ENCODE results near the gene APOBEC3F. TPM values are rescaled to one million over a fixed set of nuclear protein-coding genes. Genes with fewer than 3 reads are reported as not detected.

Gene APOBEC3F
- total RNA-seq, 1 experiment from 2014 or later, result 6.3 TPM

DNA sequence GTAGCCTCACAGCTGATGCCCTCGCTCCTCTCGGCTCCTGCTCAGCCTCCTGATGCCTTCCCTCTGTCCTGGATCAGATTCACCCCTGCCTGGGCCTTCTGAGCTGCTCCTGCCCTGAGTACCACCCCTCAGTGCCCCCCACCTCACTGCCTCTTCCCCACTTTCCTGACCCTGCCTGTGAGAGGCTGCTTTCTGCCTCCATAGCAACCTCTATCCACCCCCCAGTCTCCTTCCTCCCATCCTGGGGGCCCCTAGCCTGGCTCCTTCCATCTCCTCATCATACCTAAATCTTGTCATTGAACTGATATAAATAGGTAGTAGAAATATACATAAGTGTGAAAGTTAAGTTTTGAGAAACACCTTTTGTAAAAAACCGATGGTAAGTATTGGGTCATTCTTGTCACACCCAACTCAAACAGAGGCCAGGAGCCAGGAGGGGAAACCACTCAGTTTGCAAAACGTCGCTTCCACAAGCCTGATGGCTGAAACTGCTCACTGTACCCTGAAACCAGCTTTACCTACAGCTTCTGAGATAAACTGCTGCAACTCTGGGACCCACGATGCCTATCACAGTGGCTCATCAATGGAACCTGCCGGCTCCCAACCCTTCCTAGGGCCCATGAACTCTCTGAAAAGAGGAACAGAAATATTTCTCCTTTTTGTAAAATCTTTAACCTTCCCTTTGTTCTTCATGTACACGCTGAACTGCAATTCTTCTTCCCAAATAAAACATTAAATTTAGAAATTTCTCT lies 51.6 kb downstream of the APOBEC3F start:
- DNase-seq (ENCODE audit: low spot score), result no peak

DNA sequence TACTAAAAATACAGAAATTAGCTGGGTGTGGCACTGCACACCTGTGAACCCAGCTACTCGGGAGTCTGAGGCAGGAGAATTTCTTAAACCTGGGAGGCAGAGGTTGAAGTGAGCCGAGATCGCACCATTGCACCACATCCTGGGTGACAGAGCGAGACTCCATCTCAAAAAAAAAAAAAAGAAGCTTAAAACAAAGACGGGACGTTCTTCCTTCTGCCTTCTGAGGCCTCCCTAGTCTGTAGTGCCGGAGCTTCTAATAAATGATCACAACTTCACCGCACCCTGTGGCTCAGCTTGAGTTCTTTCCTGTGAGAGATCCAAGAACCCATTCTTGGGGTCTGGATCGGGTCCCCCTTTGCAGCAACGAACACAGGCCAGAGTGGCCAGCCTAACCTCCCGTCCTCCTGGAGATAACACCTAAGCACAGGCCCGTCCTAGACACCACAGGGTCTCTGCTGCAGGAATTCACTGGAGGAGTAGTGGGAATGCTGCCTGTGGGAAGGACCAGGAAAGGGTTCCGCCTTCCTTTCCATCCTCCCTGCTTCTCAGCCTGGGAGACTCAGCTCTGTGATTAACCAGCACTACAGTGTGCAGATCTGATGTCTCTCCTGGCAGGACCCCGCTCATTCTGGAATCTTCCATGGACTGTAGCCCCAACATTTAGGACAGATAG lies 54.2 kb downstream of the APOBEC3F start:
- no peak for DNase-seq (ENCODE audit: low spot score)

DNA sequence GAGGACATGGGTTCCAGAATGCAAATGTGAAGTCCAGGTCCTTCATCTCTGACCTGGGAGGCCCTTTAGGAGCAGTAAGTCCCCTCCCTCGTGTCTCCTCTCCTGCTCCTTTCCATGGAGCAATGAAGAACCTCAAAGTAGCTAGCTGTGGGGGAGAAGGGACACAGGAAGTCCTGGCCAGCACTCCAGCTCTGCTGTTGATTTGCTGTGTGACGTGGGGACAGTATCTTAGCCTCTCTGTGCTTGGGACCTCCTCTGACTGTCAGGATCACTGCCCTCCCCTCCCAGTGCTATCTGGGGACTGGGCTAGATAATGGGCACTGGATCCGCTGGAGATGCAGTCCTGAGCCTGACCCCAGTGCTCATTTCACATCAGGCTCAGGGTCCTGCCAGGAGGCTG lies 55.3 kb downstream of the APOBEC3F start:
- no peak for DNase-seq (ENCODE audit: low spot score)

- DNase-seq (ENCODE audit: low spot score), result peak; percentile 22
These were observed 56.7 kb downstream of the APOBEC3F start, which contains the start of gene APOBEC3H for GRCh38 chr22:39097098-39098020. Gene APOBEC3H (plus strand): TSS chr22:39097244. CDS start chr22:39100279, 3,035 bp downstream.

DNA sequence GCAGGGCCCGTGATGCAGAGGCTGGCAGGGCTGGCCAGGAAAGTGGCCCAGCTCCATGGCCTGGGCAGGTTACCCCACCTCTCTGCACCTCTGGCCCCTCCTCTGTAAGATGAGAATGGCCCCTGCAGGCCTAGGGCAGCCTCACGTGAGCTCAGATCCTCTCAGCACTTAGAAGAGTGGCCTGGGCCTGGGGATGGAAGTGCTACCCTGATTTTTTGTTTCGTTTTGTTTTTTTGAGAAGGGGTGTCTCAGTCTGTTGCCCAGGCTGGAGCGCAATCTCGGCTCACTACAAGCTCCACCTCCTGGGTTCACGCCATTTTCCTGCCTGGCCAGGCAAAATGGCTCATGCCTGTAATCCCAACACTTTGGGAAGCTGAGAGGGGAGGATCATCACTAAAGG lies 57.4 kb downstream of the APOBEC3F start:
- DNase-seq (ENCODE audit: low spot score), result no peak

DNA sequence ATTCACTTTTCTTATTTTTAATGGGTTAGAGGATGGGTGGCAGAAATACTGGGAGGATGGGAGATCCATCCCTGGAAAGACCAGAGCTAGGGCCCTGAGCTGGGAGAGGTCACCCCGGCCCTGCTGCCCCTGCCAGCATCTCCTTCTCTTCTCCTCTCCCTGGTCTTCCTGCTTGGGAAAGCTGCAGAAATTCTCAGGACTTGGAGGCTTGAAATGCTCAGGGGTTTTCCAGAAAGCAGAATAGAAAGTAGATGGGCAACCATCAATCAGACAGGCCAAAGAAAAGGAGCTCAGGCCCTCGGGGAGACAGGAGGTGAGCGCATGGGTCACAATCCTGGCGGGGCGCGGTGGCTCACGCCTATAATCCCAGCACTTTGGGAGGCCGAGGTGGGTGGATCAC lies 57.9 kb downstream of the APOBEC3F start:
- DNase-seq (ENCODE audit: low spot score), result no peak

- DNase-seq (ENCODE audit: low spot score), result no peak
These were observed 60.6 kb downstream of the APOBEC3F start for GRCh38 chr22:39101226-39101625.

DNA sequence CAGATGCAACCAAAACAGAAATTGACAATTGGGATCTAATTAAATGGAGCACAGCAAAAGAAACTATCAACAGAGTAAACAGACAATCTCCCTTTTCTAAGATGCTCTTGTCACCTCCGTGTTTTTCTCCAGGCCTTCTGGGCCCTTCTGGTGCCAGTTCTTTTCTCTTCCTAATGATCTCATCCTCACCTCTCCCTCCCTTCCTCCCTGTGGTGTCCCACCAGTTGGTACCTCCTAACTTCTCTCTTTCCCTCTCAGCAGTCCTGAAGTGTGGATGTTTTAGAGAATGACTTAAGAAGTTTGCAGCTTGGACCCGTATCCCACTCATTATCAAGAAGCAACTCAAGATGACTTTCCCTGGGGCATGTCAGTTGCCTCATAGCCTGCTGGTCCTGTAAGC lies 62.8 kb downstream of the APOBEC3F start:
- DNase-seq (ENCODE audit: low spot score), result no peak

Other genes starting within 250 kb of the APOBEC3F start
- gene DNAL4, start 246.7 kb upstream of the APOBEC3F start, total RNA-seq (2014; rRNA removed; shearing (Covaris generic)), result 11.7 TPM in 2 replicates
- 1.9 and 2.7 TPM in 2 replicates for gene NPTXR, start 196.8 kb upstream of the APOBEC3F start, total RNA-seq (2014; rRNA removed; shearing (Covaris generic))
- 20.1 and 20.9 TPM in 2 replicates for gene CBX6, start 168.6 kb upstream of the APOBEC3F start, total RNA-seq (2014; rRNA removed; shearing (Covaris generic))
- not detected in 2 replicates for gene APOBEC3A, start 83.3 kb upstream of the APOBEC3F start, total RNA-seq (2014; rRNA removed; shearing (Covaris generic))
- gene APOBEC3B, start 58.5 kb upstream of the APOBEC3F start, total RNA-seq (2014; rRNA removed; shearing (Covaris generic)), result 4.9 and 8.7 TPM in 2 replicates
- gene APOBEC3C, start 26.6 kb upstream of the APOBEC3F start, total RNA-seq (2014; rRNA removed; shearing (Covaris generic)), result 6.4 and 8.2 TPM in 2 replicates
- gene APOBEC3D, start 19.7 kb upstream of the APOBEC3F start, total RNA-seq (2014; rRNA removed; shearing (Covaris generic)), result 0.10 and 1.9 TPM in 2 replicates
- gene APOBEC3G, start 36.4 kb downstream of the APOBEC3F start, total RNA-seq (2014; rRNA removed; shearing (Covaris generic)), result 21.4 and 23.3 TPM in 2 replicates
- gene APOBEC3H, start 56.4 kb downstream of the APOBEC3F start, total RNA-seq (2014; rRNA removed; shearing (Covaris generic)), result 0.50 and 0.81 TPM in 2 replicates
- gene CBX7, start 111.8 kb downstream of the APOBEC3F start, total RNA-seq (2014; rRNA removed; shearing (Covaris generic)), result 0.74 and 3.3 TPM in 2 replicates
- 9.8 and 13.4 TPM in 2 replicates for gene PDGFB, start 204.1 kb downstream of the APOBEC3F start, total RNA-seq (2014; rRNA removed; shearing (Covaris generic))

Data from A172 (cell line).